Stomach (tissue), 4 donors: ENCODE measurements around the gene SPAG6.

ENCODE experiments used
- CTCF ChIP-seq, 7 experiments: fragments of 450-650 bp in 4 of 7; fragments of 200-600 bp in 3 of 7; sonication (generic) in 3 of 7; IDR thresholded peaks; one replicate each; pipeline ENCODE4 v1.5.1; 2016 to 2019; ENCODE audit warnings: antibody characterized with exemption in 7 of 7, control low read depth in 2 of 7, mild to moderate bottlenecking in 1 of 7
- EP300 ChIP-seq: sonication (generic); formaldehyde crosslinking; IDR thresholded peaks from one replicate; pipeline ENCODE4 v1.6.1; 2017; ENCODE audit warnings: antibody characterized with exemption
- POLR2A ChIP-seq, 4 donors: fragments of 450-650 bp; IDR thresholded peaks; one replicate each; pipeline ENCODE4 v1.6.1; 2016; ENCODE audit warnings: antibody characterized with exemption in 4 of 4, control low read depth in 2 of 4, mild to moderate bottlenecking in 1 of 4, moderate library complexity in 1 of 4

DNA sequence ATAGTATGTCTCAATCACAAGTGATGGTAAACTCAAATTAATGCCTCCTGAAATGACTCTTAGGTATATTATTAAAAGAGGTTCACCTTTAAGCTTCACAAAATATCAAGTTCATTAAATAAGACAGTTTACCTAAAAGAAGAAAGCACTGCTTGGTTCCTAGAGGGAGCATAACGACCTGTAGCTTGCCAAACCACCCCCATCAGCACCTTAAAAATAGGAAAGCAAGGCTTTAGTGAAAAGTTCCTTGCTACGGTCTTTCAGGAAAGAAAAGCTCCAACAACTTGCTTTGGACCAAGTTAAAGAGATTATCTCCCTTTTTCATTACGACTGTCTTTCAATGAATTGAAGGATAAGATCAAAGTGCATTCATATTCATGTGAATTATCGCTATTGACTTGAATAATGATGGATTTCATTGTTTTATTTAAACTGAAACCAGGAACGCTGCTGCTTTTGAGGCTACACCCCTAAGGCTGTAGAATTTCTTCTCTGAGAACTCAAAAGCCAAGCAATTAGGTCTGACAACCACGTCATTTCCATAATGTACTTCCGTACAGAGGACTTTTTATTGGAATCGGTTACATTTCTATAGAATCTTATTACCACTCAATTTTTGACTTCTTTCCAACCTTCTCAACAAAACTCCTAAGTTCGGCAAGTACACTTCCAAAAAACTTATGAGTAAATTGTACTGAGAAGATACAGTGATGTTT is 7.0 kb upstream of the SPAG6 start:
- TF ChIP-seq CTCF (IDR thresholded peaks at IDR 0.05) (no peak), POLR2A (IDR thresholded peaks at IDR 0.05) (no peak), EP300 (no peak)
